ENCODE results near the gene STAM2.

The STAM2 gene

DNA sequence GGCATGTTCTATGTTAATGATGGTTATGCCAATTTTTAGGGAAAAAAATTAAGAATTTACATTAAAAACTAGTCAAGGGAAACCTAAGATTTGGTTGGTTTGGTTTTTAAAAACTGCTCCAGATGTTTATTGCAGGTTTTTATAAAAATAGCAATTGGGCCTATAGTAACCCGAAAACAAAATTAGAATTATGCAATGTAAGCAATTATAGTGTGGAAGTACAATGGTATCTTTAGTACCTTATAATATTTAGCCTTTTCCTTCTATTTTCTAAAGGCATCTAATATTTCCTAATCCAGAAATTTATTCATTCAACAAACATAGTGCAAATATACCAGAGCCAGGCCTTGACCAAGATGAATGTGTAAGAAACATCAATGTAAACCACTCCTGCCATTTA is 104.0 kb downstream of the STAM2 start:
- no peak for DNase-seq (ENCODE audit: low read depth in 2 of 2)

DNA sequence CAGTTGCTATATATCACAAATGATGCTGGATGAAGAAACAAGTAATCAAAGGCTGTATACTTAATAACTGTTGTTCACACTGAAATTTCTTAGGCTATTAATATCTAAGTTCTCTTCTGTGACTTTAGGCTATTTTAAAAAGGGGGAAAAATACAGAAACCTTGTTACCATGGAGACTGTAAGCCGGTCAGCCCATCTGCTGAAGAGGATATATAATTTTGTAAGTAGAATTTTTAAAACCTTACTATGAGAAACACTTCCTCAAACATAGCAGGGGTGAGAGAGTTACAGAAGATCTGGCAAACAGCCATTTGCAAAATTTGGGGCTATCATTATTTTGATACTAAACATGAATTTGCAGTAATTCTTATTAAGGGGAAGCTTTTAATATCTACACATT is 104.5 kb downstream of the STAM2 start:
- no peak for DNase-seq (ENCODE audit: low read depth in 2 of 2)

DNA sequence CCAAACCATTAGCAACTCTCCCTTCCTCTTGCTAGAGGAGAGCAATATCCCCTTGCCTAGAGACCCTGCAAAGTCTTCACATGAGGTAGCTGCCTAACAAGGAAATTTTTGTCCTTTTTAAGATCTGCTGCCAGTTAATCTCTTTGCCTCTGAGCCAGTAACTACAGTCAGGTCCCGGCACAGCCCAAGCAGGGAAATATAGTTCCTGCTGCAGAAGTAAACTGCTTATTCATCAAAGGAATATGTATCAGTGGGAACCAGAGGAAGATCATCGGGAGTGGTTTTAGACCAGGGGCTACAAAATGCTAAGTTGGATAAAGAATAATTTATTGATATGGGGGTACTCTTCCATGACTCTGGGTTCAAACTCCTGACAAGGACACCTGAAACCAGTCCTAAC is 107.3 kb downstream of the STAM2 start:
- no peak for DNase-seq (ENCODE audit: low read depth in 2 of 2)

DNA sequence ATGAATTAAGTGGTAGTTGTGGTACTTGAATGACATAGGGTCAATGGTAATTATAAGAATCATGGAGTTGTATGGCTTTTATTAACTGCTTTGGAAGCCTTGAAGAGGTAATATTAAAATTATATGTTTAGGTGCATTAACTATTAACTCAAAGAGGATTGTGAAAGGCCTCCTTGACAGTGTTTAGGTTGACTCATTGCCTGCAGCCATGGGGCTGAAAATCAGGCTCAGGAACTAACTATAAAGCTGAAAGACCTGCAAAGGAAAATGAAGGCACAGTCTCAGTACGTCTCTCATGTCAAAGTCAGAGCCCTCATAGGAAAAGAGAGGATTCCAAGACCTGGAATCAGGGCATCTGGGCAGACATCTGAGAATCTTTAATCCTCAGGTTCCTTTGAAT is 107.7 kb downstream of the STAM2 start:
- DNase-seq (ENCODE audit: low read depth in 2 of 2), result no peak

Data from stimulated activated CD8-positive, alpha-beta memory T cell treated with anti-CD3 and anti-CD28 coated beads, Interleukin-2, amount 100 ng/mL, for 1 hour (primary cell).